ENCODE data around the gene SH2D2A. TPM values are rescaled to one million over a fixed set of nuclear protein-coding genes. Genes with fewer than 3 reads are reported as not detected.

The SH2D2A gene
- total RNA-seq, 1 donor from 2014 or later = not detected

GRCh38 chr1:156802421-156802935 is 14.2 kb downstream of the SH2D2A start:
- DNase-seq = no peak

DNA sequence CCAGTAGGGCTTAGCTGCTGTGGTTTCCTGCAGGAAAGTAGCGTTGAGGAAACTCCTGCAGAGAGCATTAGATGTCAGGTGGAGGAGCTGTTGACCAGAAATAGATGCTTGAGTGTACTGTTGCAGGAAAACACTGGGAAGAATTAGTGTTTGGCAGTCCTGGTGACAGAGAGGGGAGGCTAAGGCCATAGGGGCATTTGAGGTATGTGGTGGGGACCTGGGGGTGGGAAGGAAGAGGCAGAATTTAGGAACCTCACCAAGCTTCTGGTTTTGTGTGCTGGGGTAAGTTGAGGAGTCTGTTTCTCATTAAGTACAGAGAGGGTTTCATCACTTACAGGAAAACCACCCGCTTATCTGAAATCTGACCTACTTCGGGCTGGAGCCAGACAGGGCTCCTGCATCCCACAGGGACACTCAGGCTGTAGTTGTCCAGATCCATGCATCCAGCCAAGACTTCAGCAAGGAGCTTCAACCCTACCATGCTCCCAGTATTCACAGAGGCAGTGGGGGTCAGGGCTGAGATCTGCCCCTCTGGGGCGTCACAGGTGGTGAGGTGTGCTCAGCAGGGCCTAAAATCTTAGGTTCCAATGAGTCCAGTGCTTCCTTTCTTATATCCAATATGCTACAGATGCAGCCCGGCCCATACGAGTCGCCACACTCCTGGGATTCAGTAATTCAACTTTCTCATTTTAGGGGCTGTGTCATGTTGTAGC is 15.1 kb downstream of the SH2D2A start:
- DNase-seq = peak; percentile 26

- DNase-seq = peak; percentile 82
Measured at GRCh38 chr1:156797212-156797871, 19.3 kb downstream of the SH2D2A start.

DNA sequence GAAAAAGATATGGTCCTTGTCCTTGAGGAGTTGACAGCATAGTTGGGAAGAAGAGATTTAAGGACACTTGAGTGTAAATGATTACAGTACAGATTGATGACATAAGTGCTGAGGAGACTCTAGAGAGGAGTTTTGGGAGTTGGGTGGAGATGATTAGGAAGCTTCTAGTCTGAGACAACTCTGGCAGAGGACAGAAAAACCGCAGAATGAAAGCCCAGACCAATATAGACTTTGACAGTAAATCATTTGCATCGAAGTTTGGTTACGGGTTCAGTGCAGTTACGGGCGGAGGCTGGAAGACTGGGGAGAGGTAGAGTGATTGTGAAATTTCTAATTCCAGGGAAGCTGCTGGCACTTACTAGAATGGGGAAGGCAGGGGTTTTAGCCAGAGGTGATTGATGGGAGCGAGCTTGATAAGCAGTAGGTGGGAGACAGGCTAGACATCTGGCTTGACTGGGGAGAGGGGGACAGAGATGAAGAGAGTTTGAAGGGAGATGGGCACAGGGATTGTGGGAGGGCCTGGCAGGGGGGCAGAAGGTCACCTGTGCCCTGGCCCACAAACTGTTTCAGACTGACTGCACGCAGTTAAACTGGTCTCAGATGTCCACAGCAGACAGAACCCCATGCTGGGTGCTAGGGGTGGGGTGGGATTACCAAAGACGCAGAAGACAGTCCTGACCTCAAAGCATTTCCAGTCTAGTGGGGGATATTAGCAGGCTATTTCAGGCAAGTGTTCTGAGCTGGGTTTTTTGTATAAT is 20.1 kb downstream of the SH2D2A start:
- no peak for DNase-seq

DNA sequence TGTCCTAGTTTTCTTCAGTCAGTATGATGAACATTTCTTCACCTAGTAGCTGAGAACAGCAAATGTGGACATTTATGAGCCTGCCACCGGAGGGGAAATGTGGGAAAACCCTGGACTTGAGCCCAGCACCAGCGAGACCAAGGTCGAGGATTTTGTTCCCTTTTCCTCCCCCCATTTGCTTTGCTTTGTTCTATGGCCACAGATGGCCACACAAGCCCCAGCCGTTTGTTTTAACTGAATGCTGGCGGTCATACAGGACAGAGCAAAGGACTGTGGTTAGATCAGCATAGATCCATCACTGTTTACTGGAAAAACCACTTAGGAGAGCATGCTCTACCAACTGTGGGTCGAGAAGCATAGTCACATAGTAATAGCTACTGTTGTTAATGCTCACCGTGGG is 20.9 kb downstream of the SH2D2A start:
- DNase-seq = no peak

DNA sequence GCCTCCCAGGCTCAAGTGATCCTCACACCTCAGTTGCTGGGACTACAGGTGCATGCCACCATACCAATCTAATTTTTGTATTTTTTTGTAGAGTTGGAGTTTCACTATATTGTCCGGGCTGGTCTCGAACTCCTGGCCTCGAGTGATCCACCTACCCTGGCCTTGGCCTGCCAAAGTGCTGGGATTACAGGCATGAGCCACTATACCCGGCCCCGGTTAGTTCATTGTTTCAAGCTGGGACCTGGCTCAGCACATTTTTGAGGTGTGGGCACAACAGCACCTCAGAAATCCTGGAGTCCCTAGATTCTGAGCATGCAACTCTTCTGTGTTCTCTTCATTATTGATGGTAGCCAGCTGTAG is 21.3 kb downstream of the SH2D2A start:
- no peak for DNase-seq

GRCh38 chr1:156794506-156795373 is 21.9 kb downstream of the SH2D2A start:
- DNase-seq = no peak

- no peak for DNase-seq
Measured at GRCh38 chr1:156789621-156790318, 26.9 kb downstream of the SH2D2A start.

DNA sequence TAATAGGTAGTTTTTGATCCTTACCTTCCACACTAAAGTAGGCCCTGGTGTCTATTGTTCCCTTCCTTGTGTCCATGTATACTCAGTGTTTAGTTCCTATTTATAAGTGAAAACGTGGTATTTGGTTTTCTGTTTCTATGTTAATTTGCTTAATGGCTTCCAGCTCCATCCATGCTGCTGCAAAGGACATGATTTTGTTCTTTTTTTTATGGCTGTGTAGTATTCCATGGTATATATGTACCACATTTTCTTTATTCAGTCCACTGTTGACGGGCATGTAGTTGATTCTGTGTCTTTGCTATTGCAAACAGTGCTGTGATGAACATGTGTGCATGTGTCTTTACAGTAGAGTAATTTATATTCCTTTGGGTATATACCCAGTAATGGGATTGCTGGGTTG is 28.5 kb downstream of the SH2D2A start:
- DNase-seq = no peak

- DNase-seq = no peak
Measured at GRCh38 chr1:156786640-156787039, 30.0 kb downstream of the SH2D2A start.

- DNase-seq = no peak
Measured at GRCh38 chr1:156785458-156785857, 31.2 kb downstream of the SH2D2A start.

GRCh38 chr1:156781585-156782186 is 35.0 kb downstream of the SH2D2A start:
- peak; percentile 31 for DNase-seq

GRCh38 chr1:156777573-156777972 is 39.1 kb downstream of the SH2D2A start:
- DNase-seq = no peak

- DNase-seq = no peak
Measured at GRCh38 chr1:156776942-156777341, 39.7 kb downstream of the SH2D2A start.

- no peak for DNase-seq
Measured at GRCh38 chr1:156775799-156776198, 40.8 kb downstream of the SH2D2A start.

DNA sequence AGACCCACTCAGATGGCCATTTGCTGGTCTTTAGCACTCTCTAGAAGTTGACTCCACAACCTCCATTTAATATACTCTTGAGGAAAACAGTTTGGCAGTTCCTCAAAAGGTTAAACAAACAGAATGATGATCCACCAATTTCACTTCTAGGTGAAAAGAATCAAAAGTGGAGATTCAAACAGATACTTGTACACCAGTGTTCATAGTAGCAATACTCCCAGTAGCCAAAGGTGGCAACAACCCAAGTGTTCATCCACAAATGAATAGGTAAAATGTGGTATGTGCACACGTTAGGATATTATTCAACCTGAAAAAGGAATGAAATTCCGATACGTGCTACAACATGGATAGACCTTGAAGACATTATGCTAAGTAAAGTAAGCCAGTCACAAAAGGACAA is 43.0 kb downstream of the SH2D2A start:
- DNase-seq = no peak

DNA sequence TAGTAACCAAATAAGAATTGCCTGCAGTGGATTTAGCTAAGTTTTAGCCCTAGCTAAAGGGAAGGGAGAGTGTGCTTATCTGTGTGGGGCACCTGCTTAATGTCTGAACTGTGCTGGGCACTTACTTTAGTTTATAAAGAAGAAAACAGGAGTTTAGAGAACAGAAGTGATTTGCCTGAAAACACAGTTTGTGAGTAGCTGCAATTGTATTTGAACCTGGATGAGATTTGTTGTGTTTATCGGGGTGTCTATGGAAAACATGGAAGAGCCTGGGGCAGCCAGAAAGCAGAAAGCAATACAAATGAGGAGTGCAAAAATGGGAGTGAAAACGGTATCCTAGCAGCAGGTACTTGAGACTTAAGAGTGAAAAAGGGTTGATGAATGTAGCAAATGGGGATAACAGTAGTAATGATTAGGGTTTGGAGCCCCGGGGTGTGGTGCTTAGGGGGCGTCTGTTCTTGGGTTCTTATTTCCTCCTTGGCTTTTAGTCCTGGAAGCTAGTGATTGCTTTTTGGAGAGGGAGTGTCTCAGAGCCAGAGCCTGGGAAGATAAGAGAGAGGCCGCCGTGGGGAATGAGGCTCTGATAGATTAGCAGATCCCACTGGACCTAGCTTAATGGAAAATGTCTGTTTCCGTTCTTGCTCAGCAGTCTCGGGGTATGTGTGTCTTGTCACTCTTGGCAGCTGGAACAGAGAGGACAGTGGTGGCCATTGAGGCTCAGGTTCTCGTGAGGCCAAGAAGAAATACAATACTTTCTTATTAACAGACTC is 43.7 kb downstream of the SH2D2A start:
- no peak for DNase-seq

DNA sequence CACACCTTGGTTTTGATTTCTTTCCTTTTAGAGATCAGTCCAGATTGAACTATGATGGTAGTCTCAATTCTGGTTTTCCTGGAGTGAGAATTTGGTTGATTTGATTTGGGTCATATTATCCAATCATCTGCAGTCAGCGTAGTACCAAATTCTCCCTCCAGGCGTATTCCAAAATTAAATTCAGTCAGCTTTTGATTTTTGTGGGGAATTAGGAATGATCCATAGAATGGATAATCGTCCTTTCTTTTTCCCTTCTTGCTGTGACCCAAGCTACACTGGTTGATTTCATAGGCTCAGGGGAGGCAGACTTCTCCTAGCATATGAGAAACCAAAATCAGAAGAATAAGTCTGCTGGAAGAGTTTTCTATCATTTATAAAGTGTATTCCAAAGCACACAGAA is 44.4 kb downstream of the SH2D2A start:
- no peak for DNase-seq

GRCh38 chr1:156768610-156769295 is 47.9 kb downstream of the SH2D2A start:
- no peak for DNase-seq
